C4-2B (cell line): ENCODE results near the gene RAP1GAP.

Experiments used
- CTCF ChIP-seq: fragments of 450-650 bp; conservative IDR thresholded peaks from 2 replicates; pipeline ENCODE4 v1.5.1; 2017; ENCODE audit warnings: mild to moderate bottlenecking
- ZFX ChIP-seq: fragments of 450-650 bp; IDR thresholded peaks from 2 replicates; pipeline ENCODE4 v1.6.1; 2017

DNA sequence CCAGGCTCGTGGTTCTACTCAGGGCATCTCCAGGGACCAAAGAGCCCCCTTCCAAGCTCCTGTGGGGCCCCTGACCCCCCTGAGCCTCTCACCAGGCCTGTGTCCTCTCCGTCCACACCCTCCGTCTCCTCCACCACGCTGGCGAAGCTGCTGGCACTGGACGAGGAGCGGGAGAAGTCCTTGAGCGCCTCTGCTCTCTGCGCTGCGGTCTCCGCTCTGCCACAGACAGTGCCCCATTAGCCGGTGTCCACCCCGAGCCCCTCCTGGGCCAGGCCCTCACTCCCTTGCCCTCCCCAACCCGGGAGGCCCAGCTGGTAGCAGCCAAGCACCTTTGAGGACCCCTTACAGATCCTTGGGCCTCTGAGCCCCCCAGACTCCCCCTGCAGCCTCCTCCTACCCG lies 69.8 kb downstream of the RAP1GAP start:
- no peak for TF ChIP-seq CTCF
- TF ChIP-seq ZFX = no peak
